Astrocyte of the cerebellum (primary cell): ENCODE results near the gene TBC1D22B.

ENCODE experiments used
- DNase-seq: peaks from one replicate; pipeline ENCODE4 v3.0.0-alpha.2; 2011; ENCODE audit warnings: low read depth
- H3K4me3 ChIP-seq: 2 replicates; pipeline ENCODE4 v1.5.1; 2011; ENCODE audit warnings: mild to moderate bottlenecking, low read depth, low read length, moderate library complexity
- CTCF ChIP-seq: IDR thresholded peaks from 2 replicates; pipeline ENCODE4 v1.5.1; 2012; ENCODE audit warnings: low read length, low read depth, moderate library complexity, mild to moderate bottlenecking; ENCODE audit errors: missing control alignments
- in situ Hi-C: cut with HindIII; loops from 2 replicates; pipeline ENCODE4 v1.10.0; 2017; ENCODE audit warnings: low sequenced_read_pairs

Gene TBC1D22B

DNA sequence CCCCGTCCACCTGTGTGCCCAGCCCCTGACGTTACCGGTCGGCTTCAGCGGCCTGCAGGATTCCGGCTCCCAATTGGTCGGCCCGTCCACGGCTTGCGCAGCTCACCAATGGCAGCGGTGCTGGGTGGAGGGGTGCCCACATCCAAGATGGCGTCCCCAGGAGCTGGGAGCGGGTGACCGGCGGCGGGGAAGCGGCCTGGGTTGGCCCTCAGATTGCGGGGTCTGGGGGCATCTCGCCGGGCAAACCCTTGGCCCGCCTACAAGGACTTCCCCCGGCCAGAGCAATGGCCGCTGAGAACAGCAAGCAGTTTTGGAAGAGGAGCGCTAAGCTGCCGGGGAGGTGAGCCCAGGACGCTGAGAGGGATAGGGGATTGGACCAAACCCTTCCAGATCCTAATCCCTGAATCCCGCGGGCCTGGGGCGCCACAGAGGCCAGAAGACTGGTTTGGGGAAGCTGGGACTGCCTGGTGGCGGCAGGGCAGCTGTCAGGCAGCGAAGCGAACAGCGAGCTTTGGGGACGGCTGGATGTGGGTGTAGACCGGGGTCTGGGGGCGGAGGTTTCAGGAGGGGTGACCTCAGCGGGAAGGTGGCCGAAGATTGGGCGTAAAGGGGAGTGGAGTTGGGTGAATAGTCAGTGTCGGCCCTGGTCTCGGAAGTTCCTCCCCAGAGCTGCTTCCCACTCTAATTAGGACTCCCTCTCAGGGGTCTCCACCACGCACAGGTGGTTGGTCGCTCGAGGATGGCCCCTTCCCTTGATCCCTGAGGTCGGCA is at the start of gene TBC1D22B, which contains the start of gene TMEM217:
Gene TBC1D22B (plus strand): TSS at position 139 of the 771 bp plus-strand sequence. CDS start 146 bp downstream, at position 285.
Gene TMEM217 (minus strand): TSS at position 511 of the 771 bp plus-strand sequence. CDS start 39,114 bp downstream, outside the sequence.
- peak; percentile 84 for DNase-seq
- in situ Hi-C loops: no loop called here
- no peak for TF ChIP-seq CTCF
- peak within 1 kb of the TSS; percentile 98 for H3K4me3 ChIP-seq

DNA sequence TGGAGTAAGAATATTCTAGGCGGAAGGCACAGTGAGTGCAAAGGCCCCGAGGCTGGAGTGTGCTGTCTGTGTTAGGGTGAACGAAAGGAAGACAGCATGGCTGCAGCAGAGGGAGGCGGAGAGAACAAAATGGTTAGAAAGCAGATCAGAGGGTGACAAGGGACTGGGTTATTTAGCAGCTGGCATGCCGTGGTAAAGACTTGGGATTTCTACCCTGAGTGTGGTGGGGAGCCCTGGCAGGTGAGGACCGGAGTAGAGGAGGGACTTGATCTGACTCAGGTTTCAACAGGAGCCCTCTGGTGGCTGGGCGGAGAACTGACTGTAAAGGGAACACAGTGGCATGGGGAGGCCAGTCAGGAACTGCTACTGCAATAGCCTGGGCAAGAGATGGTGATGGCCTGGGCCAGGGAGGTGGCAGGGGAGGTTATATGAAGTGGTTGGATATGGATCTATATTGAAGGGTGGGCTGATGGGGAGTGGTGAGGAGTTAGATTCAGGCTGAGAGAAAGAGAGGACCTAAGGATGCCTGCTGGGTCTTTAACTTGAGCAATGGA is 49.6 kb upstream of the TBC1D22B start:
- H3K4me3 ChIP-seq: no peak overlapping the region
- peak; percentile 60 for DNase-seq
- in situ Hi-C loops: no loop called here
- TF ChIP-seq CTCF: peak; percentile 86

- in situ Hi-C loops: no loop called here
- DNase-seq: no peak
- TF ChIP-seq CTCF: no peak
- no peak overlapping the region for H3K4me3 ChIP-seq
These were observed 48.8 kb upstream of the TBC1D22B start for GRCh38 chr6:37208793-37209192.

GRCh38 chr6:37209461-37210205 is 47.9 kb upstream of the TBC1D22B start:
- no peak for TF ChIP-seq CTCF
- in situ Hi-C loops: no loop called here
- H3K4me3 ChIP-seq: no peak overlapping the region
- no peak for DNase-seq

DNA sequence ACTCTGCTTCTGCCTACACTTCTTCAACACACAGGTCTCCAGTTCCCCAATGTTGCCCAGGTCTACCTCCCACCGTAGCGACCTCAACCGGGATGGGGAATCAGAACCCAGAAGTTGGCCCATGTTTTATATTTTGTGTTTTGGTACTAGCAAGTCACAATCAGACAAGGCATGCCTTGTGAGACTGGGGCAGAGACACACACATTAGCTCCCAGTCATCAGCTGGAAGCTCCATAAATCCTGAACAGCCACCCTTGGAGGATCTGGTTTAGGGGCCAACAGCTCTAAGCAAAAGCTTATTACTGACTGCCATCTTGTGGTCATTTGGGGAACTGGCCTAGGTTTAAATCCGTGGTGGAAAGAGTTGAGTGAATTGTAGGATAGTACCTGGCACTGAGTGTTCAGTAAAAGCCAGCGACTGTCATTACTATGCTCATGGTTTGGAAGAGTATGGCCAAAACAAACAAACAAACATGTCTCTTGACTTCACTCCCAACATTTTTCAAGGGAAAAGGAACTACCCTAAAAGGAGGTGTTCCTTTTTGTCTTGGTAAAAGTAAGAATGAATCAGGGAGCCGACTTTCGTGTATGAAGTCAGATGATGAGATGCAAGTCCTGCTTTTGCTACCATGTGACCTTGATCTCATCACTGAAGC is 47.1 kb upstream of the TBC1D22B start:
- peak; percentile 93 for TF ChIP-seq CTCF
- in situ Hi-C loops: no loop called here
- peak; percentile 81 for DNase-seq

DNA sequence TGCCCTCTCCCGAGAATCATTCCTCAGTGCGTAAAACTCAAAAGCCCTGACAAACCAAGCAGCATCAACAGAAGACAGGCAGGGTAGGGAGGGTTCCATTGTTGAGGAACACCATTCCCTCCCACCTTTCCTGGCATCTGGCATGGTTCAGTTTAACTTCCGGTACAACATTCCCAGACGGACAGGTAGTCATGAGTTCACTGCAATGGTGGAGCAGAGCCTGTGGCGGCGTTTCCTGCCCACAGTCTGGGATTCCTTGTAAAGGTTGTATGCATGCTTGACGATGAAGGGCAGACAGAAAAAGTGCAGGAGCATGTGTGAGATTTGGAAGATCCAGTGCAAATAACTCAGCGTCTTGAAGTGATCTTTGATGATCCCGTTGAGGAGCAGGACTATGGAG is 45.3 kb upstream of the TBC1D22B start:
- no peak for DNase-seq
- in situ Hi-C loops: no loop called here
- no peak for TF ChIP-seq CTCF
- no peak overlapping the region for H3K4me3 ChIP-seq

More for the DNA sequence above, 47.1 kb upstream of the TBC1D22B start:
- no peak overlapping the region for H3K4me3 ChIP-seq
